Hematopoietic multipotent progenitor cell (in vitro differentiated cells): Measurements from ENCODE around the gene CEP126. TPM values are rescaled to one million over a fixed set of nuclear protein-coding genes. Genes with fewer than 3 reads are reported as not detected.
"Not testable (repeated sequence)": the region's sequence is repeated elsewhere in the genome, so short reads cannot be mapped to it uniquely, and the experiment has no call there.

ENCODE experiments used
- DNase-seq, 3 donors: peaks; one replicate each; pipeline ENCODE4 v3.0.0-alpha.2; 2011 to 2015; ENCODE audit warnings: low read depth in 2 of 3, low spot score in 2 of 3
- total RNA-seq: library from RNA; depleted of rRNA; stranded (reverse); fragments of >200 nt; gene quantifications from one replicate; pipeline ENCODE4 v1.2.3, GENCODE V29; 2012

The CEP126 gene
- total RNA-seq, 1 donor, result 1.3 TPM

GRCh38 chr11:101923554-101923953 lies 8.7 kb downstream of the CEP126 start:
- no peak for DNase-seq

- no peak for DNase-seq
Measured at GRCh38 chr11:101929294-101929915, 14.6 kb downstream of the CEP126 start.

DNA sequence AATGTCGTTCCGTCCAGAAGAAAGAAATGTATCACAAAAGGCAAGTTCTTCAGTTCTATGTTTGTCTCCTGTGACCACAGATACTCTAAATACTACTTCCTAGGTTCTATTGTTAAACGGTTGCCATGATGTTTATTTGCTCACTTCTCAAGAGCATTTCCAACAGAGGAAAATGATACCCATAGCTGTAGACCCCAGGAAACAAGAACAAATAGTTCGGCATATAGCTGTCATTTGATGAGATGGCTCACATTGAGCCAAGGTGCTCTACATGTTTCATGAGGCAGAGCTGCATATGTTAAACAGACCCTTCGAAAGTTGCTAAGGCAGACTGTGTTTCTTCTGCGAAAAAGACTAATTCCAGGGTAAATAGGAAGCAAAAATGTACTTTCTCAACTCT lies 16.9 kb downstream of the CEP126 start:
- DNase-seq, result no peak

DNA sequence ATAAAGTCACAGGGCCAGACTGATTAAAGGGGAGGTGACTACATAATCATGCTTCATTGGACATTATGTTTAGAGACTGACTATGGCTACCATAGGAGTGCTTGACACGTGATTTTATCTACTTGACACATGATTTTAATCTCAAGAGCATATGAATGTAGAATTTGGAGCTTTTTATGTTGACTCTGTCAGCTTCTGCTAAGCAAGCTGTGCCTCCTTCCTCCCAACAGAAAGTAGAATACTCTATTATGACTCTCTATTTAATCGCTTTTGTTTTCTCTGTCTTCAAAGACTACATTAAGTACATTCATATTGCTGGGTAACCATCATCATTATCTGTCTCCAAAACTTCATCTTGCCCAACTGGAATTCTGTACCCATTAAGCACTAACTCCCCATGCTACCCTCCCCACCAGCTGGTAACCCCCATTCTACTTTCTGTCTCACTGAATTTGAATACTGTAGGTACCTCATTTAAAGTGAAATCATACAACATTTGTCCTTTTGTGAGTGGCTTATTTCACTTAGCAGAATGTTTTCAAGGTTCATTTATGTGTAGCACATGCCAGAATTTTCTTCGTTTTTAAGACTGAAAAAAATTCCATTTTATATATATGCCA lies 26.2 kb downstream of the CEP126 start:
- no peak for DNase-seq

GRCh38 chr11:101944923-101945322 lies 30.1 kb downstream of the CEP126 start:
- DNase-seq, result no peak

- DNase-seq, result no peak
Measured at GRCh38 chr11:101945448-101945847, 30.6 kb downstream of the CEP126 start.

DNA sequence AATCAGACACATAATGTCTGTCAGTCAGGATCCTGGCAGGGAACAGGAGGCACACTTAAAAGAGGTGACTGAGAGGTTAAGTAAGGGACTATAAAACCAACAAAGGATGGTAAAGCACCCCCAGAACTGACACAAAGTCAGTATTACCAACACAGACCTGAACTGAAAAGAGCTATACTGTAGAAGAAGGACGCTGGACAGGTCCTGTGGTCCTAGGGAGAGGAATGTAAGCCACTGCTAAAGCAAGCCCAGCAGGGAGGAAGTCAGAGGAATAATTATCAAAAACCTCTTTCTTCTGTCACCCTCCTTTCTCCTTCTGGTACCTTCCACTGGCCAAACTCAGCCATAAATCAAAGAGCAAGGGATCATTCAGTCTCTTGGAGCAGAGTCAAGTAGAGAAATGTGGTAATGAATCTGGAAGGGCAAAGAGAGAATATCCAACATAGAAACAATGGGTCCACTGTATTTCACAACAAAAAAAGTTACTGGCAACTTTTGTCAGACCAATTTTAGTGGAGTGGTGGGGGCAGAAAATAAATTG lies 34.9 kb downstream of the CEP126 start:
- DNase-seq, result no peak

DNA sequence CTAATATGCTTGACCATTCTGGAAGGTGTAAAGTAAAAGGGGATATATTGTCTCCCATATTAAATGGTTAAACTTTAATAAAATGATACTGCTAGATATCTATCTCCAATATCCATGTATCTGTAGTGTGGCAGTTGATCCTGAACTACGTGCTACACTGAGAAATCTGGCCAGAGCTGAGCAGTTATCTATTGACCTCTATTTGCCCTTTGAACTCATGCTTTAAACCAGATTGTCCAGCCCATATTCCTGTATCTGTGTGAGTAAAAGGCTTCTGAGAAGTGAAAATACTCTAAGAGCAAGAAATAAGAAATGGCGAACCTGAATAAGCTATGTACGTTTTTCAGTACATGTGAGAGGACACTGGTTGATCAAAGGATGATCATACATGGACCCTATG lies 40.5 kb downstream of the CEP126 start:
- DNase-seq, result no peak

DNA sequence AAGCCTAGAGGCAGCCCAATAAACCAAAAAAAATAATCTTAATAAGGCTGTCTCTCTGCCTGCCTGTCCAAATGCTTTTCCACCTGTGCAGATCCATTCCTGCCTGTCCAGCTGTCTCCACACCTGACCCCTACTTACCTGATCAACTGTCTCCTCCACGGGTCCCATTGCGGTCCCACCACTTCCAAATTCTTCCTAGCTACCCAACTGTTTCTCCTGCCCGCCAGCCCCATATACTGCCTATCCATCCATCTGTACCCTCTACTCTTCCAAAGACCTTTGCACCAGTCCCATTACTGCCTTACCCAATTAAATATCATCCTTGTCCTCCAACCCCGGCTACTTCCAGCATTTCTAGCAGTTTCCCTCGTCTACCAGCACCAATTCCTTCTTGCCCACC lies 40.9 kb downstream of the CEP126 start:
- no peak for DNase-seq

DNA sequence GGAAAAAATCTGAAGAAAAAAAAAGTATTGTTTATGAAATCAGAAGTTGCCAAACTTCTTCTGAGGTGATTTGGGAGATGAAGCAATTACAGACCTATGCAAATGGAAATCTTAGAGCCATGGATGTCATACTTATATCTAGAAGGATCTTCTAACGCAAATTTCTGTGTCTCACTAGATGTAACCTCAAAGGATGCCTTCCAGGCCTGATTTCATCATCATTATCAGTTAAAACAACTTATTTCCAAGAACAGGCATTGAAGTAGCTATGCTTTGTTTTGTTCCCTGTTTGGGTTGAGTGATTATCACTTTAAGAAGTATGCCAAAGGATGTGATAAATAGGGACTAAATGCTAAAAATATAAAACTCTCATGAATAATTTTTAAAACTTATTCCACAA lies 45.4 kb downstream of the CEP126 start:
- no peak for DNase-seq

GRCh38 chr11:101964200-101964599 lies 49.4 kb downstream of the CEP126 start:
- not testable (repeated sequence) for DNase-seq

GRCh38 chr11:101974255-101974654 lies 59.4 kb downstream of the CEP126 start:
- no peak for DNase-seq

- no peak for DNase-seq
Measured at GRCh38 chr11:101974771-101975170, 60.0 kb downstream of the CEP126 start.

DNA sequence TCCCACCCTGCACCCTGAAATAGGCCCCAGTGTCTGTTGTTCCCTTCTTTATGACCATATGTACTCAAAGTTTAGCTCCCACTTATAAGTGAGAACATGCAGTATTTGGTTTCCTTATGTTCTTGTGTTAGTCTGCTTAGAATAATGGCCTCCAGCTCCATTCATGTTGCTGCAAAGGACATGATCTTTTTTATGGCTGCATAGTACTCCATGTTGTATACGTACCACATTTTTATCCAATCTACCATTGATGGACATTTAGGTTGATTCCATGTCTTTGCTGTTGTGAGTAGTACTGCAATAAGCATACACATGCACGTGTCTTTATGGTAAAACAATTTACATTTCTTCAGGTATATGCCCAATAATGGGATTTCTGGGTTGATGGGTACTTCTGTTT lies 60.9 kb downstream of the CEP126 start:
- no peak for DNase-seq

GRCh38 chr11:101987370-101987769 lies 72.6 kb downstream of the CEP126 start:
- no peak for DNase-seq

DNA sequence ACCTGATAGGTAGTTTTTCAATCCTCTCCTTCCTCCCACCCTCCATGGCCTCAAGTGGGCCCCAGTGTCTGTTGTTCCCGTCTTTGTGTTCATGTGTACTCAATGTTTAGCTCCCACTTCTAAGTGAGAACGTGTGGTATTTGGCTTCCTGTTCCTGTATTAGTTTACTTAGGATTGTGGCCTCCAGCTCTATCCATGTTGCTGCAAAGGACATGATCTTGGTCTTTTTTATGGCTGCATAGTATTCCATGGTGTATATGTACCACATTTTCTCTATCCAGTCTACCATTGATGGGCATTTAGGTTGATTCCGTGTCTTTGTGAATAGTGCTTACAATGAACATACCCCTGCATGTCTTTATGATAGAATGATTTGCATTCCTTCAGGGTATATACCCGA lies 78.4 kb downstream of the CEP126 start:
- DNase-seq, result no peak

DNA sequence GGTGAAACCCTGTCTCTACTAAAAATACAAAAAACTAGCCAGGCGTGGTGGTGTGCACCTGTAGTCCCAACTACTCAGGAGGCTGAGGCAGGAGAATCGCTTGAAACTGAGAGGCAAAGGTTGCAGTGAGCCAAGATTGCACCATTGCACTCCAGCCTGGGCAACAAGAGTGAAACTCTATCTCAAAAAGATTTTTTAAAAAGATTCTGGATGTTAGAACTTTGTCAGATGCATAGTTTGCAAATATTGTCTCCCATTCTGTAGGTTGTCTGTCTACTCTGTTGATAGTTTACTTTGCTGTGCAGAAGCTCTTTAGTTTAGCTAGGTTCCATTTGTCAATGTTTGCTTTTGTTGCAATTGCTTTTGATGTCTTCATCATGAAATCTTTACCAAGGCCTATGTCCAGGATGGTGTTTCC lies 79.3 kb downstream of the CEP126 start:
- not testable (repeated sequence) for DNase-seq

DNA sequence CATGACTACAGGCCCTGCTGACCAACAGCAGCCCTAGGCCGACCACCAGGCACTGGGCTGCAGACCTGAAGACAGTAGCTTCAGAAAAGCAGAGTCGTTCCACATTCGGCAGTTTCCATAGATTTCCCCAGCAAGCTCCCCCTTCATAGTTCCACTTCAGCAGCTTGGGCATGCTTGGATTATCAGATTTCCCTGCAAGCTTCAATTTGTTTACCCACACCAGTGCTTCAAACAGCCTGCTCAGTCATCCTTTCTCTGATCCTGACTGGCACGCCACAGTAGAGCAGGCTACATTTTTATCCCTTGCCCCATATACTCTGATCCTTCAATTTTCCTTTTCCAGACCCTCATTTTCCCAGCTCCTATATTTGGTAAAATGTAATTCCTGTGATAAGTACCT lies 81.3 kb downstream of the CEP126 start:
- no peak for DNase-seq

GRCh38 chr11:102001657-102002338 lies 87.0 kb downstream of the CEP126 start:
- DNase-seq, result no peak

GRCh38 chr11:102004220-102004619 lies 89.4 kb downstream of the CEP126 start:
- no peak for DNase-seq

DNA sequence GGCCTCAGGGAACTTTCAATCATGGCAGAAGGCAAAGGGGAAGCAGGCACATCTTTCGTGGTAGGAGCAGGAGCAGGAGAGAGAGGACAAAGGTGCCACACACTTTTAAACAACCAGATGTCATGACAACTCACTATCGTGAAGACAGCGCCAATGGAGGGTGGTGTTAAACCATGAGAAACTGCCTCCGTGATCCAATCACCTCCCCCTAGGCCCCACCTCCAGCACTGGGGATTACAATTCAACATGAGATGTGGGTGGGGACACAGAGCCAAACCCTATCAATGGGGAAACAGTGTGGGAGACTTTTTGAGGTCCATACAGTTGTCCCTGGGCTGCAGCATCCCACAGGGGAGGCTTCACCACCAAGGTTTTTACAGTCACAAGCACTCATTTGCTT lies 90.5 kb downstream of the CEP126 start:
- no peak for DNase-seq
